Stimulated activated naive CD8-positive, alpha-beta T cell treated with anti-CD3 and anti-CD28 coated beads, Interleukin-15, Interleukin-2, amounts not matched to agents 100 ng/mL and 50 ng/mL, for 24 hours (primary cell): ENCODE data around the gene TFDP2.

Source experiments
- H3K27ac Mint-ChIP-seq: one replicate; pipeline ENCODE4 v1.8.0; 2021; ENCODE audit warnings: mild to moderate bottlenecking, mixed read lengths
- H3K27me3 Mint-ChIP-seq: one replicate; pipeline ENCODE4 v1.8.0; 2021; ENCODE audit warnings: mixed read lengths
- H3K36me3 Mint-ChIP-seq: one replicate; pipeline ENCODE4 v1.8.0; 2021; ENCODE audit warnings: low read depth, mixed read lengths
- H3K4me1 Mint-ChIP-seq: one replicate; pipeline ENCODE4 v1.8.0; 2021; ENCODE audit warnings: low read depth, mixed read lengths
- H3K4me3 Mint-ChIP-seq: one replicate; pipeline ENCODE4 v1.8.0; 2021; ENCODE audit warnings: mild to moderate bottlenecking, mixed read lengths
- H3K9me3 Mint-ChIP-seq: one replicate; pipeline ENCODE4 v1.8.0; 2021; ENCODE audit warnings: mixed read lengths

Gene TFDP2

DNA sequence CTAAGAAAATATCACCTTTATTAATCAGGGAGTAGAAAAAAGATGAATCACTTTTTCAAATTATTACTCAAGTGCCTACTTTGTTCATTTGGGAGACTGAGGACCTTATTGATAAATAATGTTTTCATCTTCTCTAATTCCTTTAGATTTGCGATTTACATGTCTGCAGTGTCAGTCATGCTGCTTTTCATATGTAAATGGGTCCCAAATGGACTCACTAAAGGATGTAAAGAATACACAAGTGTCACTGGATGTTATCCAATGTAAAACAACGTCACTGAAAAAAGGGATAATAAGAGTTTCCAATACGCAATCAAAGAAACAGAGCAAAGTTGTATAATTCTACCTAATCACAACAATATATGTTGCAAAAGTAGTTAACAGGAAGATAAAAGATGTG, 84.9 kb downstream of the TFDP2 start:
- no peaks in the 10 kb centered on the region for H3K9me3 Mint-ChIP-seq
- no peak overlapping the region for H3K4me3 Mint-ChIP-seq
- no peaks in the 10 kb centered on the region for H3K27me3 Mint-ChIP-seq
- H3K36me3 Mint-ChIP-seq: peaks cover 3% of the 10 kb centered on the region
- H3K4me1 Mint-ChIP-seq: no peaks in the 10 kb centered on the region
- H3K27ac Mint-ChIP-seq: no peak overlapping the region

GRCh38 chr3:142057331-142057725, 92.0 kb downstream of the TFDP2 start:
- H3K27ac Mint-ChIP-seq: no peak overlapping the region
- no peaks in the 10 kb centered on the region for H3K27me3 Mint-ChIP-seq
- H3K36me3 Mint-ChIP-seq: peaks cover 11% of the 10 kb centered on the region
- no peak overlapping the region for H3K4me3 Mint-ChIP-seq
- peaks cover 5% of the 10 kb centered on the region for H3K9me3 Mint-ChIP-seq
- H3K4me1 Mint-ChIP-seq: peaks cover 5% of the 10 kb centered on the region

DNA sequence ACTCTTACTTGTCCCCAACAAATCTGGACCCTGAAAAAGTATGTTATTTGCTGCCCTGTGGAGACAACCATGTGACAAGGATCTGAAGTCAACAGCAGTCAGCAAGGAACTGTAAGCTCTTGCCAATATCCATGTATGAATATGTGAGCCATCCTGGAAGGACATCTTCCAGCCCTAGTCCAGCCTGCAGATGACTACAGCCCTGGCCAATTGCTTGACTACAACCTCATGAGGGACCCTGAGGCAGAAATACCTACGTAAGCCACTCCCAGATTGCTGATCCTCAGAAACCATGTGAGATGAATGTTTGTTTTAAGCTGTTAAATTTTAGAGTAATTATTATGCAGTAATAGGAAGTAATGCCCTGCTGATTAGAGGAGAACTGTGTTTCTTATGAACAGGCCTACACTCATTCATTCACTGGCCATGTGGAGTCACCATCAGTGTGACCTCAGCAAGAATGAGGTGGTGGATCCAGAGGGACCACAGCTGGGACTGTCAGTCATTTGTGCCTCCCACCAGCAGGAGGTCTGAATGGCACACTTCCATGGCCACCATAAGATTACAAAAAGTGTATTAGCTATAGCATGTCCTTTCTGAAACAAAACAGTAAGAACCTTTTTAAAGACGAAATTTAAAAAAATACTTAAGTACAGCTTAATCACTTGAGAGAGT, 92.6 kb downstream of the TFDP2 start:
- Mint-ChIP-seq H3K4me3 (no peak overlapping the region), H3K36me3 (peaks cover 8% of the 10 kb centered on the region), H3K4me1 (peaks cover 5% of the 10 kb centered on the region), H3K27ac (no peak overlapping the region), H3K27me3 (no peaks in the 10 kb centered on the region), H3K9me3 (peaks cover 5% of the 10 kb centered on the region)

DNA sequence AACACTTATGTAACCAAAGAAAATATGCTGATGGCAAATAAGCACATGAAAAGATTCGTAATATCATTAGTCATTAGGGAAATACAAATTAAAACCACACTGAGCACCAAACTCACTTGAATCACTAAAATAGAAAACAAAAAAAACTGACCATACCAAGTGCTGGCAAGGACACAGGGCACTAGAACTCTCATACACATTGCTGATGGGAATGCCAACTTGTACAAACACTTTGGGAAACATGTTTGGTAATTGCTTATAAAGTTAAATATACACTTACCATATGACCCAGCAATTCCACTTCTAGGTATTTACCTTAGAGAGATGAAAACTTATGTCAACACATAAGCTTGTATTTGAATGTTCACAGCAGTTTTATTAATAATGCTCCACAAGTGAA, 95.5 kb downstream of the TFDP2 start:
- H3K9me3 Mint-ChIP-seq: peaks cover 5% of the 10 kb centered on the region
- H3K4me1 Mint-ChIP-seq: peaks cover 5% of the 10 kb centered on the region
- H3K4me3 Mint-ChIP-seq: no peak overlapping the region
- no peak overlapping the region for H3K27ac Mint-ChIP-seq
- H3K27me3 Mint-ChIP-seq: no peaks in the 10 kb centered on the region
- H3K36me3 Mint-ChIP-seq: peaks cover 9% of the 10 kb centered on the region

GRCh38 chr3:142053244-142053643, 96.1 kb downstream of the TFDP2 start:
- no peak overlapping the region for H3K27ac Mint-ChIP-seq
- H3K4me3 Mint-ChIP-seq: no peak overlapping the region
- H3K4me1 Mint-ChIP-seq: peaks cover 5% of the 10 kb centered on the region

GRCh38 chr3:142051351-142051750, 98.0 kb downstream of the TFDP2 start:
- H3K4me3 Mint-ChIP-seq: no peak overlapping the region
- H3K9me3 Mint-ChIP-seq: peaks cover 5% of the 10 kb centered on the region
- no peak overlapping the region for H3K27ac Mint-ChIP-seq
- H3K4me1 Mint-ChIP-seq: peaks cover 5% of the 10 kb centered on the region
- no peaks in the 10 kb centered on the region for H3K27me3 Mint-ChIP-seq
- H3K36me3 Mint-ChIP-seq: peaks cover 11% of the 10 kb centered on the region

More at GRCh38 chr3:142053244-142053643, 96.1 kb downstream of the TFDP2 start:
- Mint-ChIP-seq H3K27me3 (no peaks in the 10 kb centered on the region), H3K36me3 (peaks cover 11% of the 10 kb centered on the region), H3K9me3 (peaks cover 5% of the 10 kb centered on the region)

DNA sequence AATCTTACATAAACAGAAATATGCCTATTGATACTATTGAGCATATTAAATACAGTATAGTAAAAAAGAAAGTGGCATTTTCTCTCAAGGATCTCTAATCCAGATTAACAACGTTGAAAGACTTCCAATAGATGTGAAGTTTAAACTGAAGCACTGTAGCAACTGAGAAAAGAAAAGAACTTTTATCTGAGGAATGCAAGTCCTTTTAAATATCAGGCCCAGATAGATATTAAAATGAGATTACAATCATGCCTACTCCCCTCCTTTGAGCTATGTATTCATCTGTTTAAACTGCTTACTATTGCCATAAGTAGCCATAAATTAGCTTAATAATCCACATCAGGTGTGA, 102.3 kb downstream of the TFDP2 start:
- Mint-ChIP-seq H3K27ac (no peak overlapping the region), H3K4me3 (no peak overlapping the region), H3K36me3 (peaks cover 3% of the 10 kb centered on the region), H3K9me3 (no peaks in the 10 kb centered on the region), H3K4me1 (no peaks in the 10 kb centered on the region), H3K27me3 (no peaks in the 10 kb centered on the region)

DNA sequence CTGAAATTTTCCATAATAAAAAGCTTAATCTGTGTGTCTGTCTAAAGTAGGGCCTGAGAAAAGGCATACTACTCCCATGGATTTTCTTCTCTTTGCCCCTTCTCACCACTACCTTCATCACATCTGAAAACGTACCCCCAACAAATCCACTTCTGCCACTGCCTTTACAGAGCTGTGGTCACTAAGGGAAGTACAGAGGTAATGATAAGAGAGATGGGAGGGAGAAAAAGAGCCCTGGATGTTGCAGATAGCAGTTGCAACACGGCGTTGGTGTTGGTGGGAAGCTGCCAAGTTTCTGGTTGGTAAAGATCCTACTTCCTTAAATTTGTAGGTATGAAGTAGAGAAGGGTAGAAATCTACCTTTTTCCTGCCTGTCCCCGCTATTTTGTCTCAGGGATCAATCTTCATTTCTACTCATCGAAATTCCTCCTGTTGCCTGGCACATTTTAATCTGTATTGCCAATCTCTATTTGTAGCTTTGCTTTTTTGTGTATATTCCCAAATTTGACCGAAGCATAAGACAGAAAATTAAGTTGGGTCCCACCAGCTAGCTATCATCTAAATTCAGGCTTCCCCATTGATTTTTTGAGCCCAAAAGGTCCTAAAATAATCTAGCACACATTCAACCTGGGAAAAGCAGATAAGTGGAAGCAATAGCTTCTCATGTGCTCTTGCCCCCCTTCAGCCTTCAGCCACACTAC, 102.9 kb downstream of the TFDP2 start:
- H3K4me3 Mint-ChIP-seq: no peak overlapping the region
- H3K27ac Mint-ChIP-seq: no peak overlapping the region
- H3K9me3 Mint-ChIP-seq: no peaks in the 10 kb centered on the region
- no peaks in the 10 kb centered on the region for H3K27me3 Mint-ChIP-seq
- H3K36me3 Mint-ChIP-seq: peaks cover 3% of the 10 kb centered on the region
- H3K4me1 Mint-ChIP-seq: peaks cover under 1% of the 10 kb centered on the region

- H3K27ac Mint-ChIP-seq: no peak overlapping the region
- no peaks in the 10 kb centered on the region for H3K9me3 Mint-ChIP-seq
- H3K36me3 Mint-ChIP-seq: no peaks in the 10 kb centered on the region
- H3K4me3 Mint-ChIP-seq: no peak overlapping the region
- H3K4me1 Mint-ChIP-seq: peaks cover 6% of the 10 kb centered on the region
- no peaks in the 10 kb centered on the region for H3K27me3 Mint-ChIP-seq
Measured at GRCh38 chr3:142040941-142041491, 108.3 kb downstream of the TFDP2 start.

GRCh38 chr3:142035308-142035922, 113.9 kb downstream of the TFDP2 start:
- no peaks in the 10 kb centered on the region for H3K4me1 Mint-ChIP-seq
- H3K4me3 Mint-ChIP-seq: no peak overlapping the region
- H3K36me3 Mint-ChIP-seq: no peaks in the 10 kb centered on the region

DNA sequence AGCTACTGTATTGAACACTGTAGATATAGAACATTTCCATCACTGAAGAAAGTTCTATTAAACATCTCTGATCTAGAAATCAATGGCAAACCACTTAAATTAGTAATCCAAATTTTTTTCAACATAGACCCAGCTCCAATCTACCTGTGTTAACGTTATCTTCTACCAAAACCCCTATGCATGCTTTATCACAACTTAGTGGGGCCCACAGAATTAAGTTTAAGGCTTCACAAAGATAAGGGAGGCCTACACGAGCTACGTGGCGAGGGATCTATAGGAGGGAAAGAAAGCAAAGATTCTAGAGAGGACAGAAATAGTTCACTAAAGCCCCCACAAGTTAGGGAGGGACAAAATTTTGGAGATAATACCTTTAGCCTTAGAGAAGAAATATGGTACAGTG, 116.1 kb downstream of the TFDP2 start:
- no peaks in the 10 kb centered on the region for H3K27me3 Mint-ChIP-seq
- H3K9me3 Mint-ChIP-seq: no peaks in the 10 kb centered on the region
- H3K36me3 Mint-ChIP-seq: no peaks in the 10 kb centered on the region
- H3K27ac Mint-ChIP-seq: no peak overlapping the region
- H3K4me1 Mint-ChIP-seq: peaks cover 12% of the 10 kb centered on the region
- H3K4me3 Mint-ChIP-seq: no peak overlapping the region

More at GRCh38 chr3:142035308-142035922, 113.9 kb downstream of the TFDP2 start:
- Mint-ChIP-seq H3K27ac (no peak overlapping the region), H3K9me3 (no peaks in the 10 kb centered on the region), H3K27me3 (no peaks in the 10 kb centered on the region)

DNA sequence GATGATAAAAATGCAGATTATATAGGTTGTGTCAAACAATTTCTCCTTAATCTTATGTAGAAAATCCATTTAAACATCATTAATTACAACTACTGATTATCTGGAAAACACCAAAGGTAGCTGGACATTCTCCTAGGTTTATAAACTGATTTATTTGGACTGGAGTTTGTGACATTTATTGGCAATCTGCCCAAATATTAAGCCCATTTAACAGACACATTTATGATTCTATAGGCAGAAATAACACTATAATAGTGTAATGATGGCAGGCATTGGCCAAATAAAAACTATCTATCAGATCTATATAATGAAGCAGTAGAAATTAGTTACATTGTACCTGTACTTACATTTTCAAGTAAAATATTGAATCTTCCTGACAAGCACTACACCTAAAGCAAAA, 117.8 kb downstream of the TFDP2 start:
- H3K27ac Mint-ChIP-seq: no peak overlapping the region
- no peak overlapping the region for H3K4me3 Mint-ChIP-seq
- H3K4me1 Mint-ChIP-seq: peaks cover 27% of the 10 kb centered on the region
- H3K27me3 Mint-ChIP-seq: no peaks in the 10 kb centered on the region
- peaks cover 3% of the 10 kb centered on the region for H3K36me3 Mint-ChIP-seq
- no peaks in the 10 kb centered on the region for H3K9me3 Mint-ChIP-seq

GRCh38 chr3:142029791-142030190, 119.6 kb downstream of the TFDP2 start:
- peaks cover 33% of the 10 kb centered on the region for H3K4me1 Mint-ChIP-seq
- no peak overlapping the region for H3K27ac Mint-ChIP-seq
- no peaks in the 10 kb centered on the region for H3K9me3 Mint-ChIP-seq
- no peak overlapping the region for H3K4me3 Mint-ChIP-seq
- H3K36me3 Mint-ChIP-seq: peaks cover 3% of the 10 kb centered on the region
- H3K27me3 Mint-ChIP-seq: no peaks in the 10 kb centered on the region

DNA sequence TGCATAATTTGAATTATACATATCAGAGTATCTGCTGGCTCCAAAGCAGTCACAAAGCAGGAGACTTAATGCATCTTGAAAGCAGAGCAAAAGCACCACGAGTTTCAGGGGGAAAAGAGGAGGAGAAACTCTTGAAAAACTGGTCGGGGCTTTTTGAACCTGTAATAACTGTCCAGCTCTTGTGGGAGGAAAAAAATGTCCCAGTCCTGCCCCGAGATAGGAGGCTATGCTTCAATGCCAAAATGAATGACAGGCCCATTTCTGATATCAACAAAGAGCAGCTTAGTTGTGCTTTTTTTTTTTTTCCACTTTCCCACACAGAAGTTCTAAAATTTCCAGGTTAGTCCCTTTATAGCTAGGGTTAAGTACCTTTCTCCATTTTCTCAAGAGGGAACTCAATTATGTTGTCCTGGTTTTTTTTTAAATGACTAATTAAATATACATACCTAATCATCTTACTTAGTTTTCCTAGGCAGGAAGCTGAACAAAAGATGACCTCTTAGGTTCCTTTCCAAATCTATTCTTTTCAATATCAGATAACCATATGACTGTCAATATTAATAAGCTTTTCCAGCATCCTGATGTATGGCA, 120.2 kb downstream of the TFDP2 start:
- Mint-ChIP-seq H3K36me3 (peaks cover 6% of the 10 kb centered on the region), H3K4me1 (peaks cover 33% of the 10 kb centered on the region), H3K9me3 (no peaks in the 10 kb centered on the region), H3K27me3 (no peaks in the 10 kb centered on the region), H3K4me3 (no peak overlapping the region), H3K27ac (no peak overlapping the region)

- H3K27ac Mint-ChIP-seq: peak overlapping the region; percentile 29
- H3K4me3 Mint-ChIP-seq: peak overlapping the region; percentile 88
- peaks cover 33% of the 10 kb centered on the region for H3K4me1 Mint-ChIP-seq
- peaks cover 10% of the 10 kb centered on the region for H3K36me3 Mint-ChIP-seq
- H3K9me3 Mint-ChIP-seq: no peaks in the 10 kb centered on the region
- H3K27me3 Mint-ChIP-seq: no peaks in the 10 kb centered on the region
Measured at GRCh38 chr3:142028243-142028777, 121.0 kb downstream of the TFDP2 start.
